OCI-LY7 (cell line): ENCODE measurements around the gene XK.

ENCODE experiments used
- CTCF ChIP-seq: fragments of 200-600 bp; sonication (generic); conservative IDR thresholded peaks from 2 replicates; pipeline ENCODE4 v1.5.1; 2014; ENCODE audit warnings: mild to moderate bottlenecking, antibody characterized with exemption, low read length, moderate library complexity, mixed read lengths
- EZH2phosphoT487 ChIP-seq: fragments of 200-600 bp; sonication (generic); IDR thresholded peaks from 2 replicates; pipeline ENCODE4 v1.6.1; 2018; ENCODE audit warnings: low read depth, borderline replicate concordance, mild to moderate bottlenecking, mixed run types, antibody characterized with exemption, low read length, moderate library complexity, mixed read lengths

- TF ChIP-seq CTCF (no peak), EZH2phosphoT487 (no peak)
These were observed 16.0 kb downstream of the XK start for GRCh38 chrX:37701588-37701987.
